DMS53 treated with DMSO at 0.1 percent for 48 hours (cell line): ENCODE measurements around the gene TP53.

Experiments used
- DNase-seq: peaks from one replicate; lab custom pipeline; 2025; ENCODE audit not compliant: unreplicated experiment; lab: John Stamatoyannopoulos, UW

The TP53 gene

DNA sequence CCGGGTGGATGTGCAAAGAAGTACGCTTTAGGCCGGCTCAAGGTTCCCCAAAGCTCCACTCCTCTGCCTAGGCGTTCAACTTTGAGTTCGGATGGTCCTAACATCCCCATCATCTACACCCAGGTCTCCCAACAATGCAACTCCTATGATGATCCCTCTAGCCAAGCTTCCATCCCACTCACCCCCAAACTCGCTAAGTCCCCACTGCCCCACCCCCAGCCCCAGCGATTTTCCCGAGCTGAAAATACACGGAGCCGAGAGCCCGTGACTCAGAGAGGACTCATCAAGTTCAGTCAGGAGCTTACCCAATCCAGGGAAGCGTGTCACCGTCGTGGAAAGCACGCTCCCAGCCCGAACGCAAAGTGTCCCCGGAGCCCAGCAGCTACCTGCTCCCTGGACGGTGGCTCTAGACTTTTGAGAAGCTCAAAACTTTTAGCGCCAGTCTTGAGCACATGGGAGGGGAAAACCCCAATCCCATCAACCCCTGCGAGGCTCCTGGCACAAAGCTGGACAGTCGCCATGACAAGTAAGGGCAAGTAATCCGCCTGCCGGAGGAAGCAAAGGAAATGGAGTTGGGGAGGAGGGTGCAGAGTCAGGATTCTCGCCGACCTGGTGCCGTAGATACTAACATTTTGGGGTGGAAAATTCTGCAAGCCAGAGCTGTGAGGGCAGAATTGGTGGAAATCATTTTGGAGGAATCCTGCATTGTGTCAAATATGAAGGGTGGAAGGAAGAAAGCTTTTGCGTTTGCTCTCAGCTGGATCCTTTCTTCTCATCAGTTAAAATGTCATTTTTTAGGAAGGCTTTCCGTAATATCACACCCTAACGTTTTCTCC, at the start of gene TP53:
TP53 (minus strand) TSS at position 419 of the 836 bp plus-strand sequence. CDS start 10,896 bp downstream, outside the sequence.
- DNase-seq: peak; percentile 97

DNA sequence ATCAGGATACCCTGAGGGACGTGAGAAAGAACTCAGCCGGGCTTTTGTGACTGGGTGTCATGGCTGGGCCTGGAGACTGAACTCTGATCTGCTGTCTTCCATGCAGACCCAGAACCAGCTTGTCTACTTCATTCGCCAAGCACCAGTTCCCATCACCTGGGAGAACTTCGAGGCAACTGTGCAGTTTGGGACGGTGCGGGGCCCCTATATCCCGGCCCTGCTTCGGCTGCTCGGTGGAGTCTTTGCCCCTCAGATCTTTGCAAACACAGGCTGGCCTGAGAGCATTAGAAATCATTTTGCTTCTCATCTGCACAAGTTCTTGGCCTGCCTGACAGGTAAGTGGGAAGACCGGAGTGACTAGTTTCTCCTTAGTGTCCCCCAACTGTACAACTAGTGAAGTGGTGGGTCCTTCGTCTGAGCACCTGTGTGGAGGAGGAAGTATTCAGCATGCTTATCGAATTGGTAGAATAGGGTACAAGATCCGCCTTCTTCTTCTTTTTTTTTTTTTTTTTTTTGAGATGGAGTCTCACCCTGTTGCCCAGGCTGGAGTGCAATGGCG, 45.8 kb upstream of the TP53 start:
- no peak for DNase-seq

DNA sequence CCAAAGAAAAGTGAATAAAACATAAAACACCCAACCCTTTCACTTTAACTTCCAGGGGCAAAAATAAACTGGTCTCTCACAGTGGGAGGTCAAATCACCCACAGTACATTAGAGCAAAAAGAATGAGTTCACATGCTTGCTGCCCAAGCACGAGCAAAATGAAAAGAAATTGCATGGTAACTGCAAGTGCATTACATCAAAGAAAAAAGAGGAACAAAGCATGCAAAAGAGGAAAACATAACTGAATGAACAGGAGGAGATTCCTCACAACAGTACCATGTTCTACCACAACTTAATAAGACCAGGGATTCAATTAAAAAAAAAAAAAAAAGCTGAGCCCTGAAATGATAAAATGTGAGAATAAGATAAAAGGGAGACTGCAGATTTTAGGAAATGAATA, 42.5 kb upstream of the TP53 start:
- DNase-seq: no peak

DNA sequence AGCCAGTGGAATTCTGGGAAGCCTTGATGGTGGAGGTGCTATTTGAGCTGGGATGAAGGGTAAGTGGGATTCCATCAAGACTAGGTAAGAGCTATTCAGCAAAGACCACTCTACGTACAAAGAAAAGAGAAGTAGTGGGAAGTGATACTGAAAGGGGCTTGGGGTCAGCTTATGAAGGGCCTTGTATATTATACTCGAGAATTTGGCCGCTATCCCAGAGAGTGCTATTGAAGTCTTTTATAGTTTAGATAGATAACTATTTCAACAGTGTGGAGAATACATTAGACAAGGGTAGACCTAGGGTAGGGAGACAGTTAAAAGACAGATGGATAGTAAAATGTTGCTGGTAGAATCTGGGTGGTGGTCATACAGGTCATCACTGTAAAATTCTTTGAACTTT, 40.6 kb upstream of the TP53 start:
- no peak for DNase-seq

DNA sequence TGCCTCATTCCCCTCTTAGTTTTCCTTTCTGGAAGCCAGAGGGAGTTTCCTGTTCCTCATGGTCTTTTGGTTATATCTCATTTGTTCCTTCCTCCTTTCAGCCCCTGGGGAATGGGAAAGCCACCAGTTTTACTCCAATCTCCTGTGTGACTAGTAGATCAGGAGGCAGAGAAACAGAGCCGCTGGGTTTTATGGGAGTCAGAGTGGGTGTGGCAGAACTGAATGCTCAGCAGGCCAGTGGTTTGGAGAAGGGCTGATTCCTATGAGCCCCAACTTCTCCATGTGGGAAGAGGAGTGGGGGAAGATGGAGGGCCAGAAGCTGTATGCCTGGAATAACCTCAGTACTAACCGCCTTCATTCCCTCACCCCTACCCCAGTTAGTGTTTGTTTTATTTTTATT, 34.3 kb upstream of the TP53 start:
- DNase-seq: no peak

DNA sequence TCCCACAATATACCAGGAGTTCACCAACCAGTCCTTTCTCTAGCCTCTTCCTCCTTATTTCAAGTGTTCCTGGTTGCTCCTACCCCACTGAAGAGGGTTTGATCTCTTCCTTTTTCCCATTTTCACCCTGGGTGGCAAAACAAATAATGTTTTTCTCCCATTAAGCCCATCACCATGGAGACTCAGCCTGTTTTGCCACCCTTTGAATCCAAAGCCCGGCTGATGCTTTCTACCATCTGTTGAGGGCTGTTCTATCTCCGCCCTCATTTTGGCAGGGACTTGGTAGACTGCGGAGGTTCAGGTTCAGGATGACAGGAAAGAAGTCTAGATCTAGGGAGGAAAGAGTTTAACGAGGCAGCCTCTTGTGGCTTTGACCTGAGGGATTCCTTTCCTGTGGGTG, 32.8 kb upstream of the TP53 start:
- DNase-seq: no peak

DNA sequence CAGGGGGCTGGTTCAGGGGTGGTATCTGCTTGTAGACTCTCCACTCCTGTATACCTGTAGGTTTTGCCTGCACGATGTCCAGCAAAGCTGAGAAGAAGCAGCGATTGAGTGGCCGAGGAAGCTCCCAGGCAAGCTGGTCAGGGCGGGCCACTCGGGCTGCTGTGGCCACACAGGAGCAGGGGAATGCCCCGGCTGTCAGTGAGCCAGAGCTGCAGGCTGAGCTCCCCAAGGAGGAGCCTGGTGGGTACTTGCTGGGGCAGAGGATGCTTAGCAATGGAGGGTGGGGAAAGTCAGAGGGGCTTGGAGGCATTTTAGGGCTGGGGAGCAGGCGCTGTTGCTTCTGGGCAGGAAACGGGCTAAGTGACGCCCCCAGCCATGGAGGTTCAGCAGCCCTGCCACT, 32.4 kb upstream of the TP53 start:
- no peak for DNase-seq

DNA sequence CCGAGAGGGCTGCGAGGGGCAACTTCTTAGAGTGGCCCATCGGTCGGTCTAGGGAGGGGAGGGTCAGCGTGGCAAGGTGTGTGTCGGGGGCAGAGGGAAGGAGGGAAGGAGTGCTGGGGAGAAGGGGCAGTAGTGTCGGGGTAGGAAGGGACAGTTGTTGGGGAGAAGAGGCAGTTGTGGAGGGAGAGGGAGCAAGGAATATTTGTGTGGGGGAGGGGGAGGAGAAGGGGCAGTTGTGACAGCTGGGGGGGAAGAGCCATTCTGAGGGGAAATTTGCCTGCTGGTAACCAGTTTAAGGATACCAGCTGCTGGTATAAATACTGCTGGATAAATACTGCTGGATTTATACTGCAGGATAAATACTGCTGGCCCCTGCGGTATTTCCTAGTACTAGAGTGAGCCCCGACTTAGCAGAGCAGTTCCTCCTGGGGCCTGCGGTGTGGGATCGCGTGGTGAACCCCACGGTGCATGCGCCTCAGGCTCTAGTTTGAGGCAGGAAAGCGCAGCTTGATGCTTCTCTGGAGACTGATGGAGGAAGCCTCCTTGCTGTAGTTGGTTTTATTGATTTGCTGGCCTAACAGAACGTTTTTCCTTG, 30.6 kb upstream of the TP53 start:
- DNase-seq: peak; percentile 56

DNA sequence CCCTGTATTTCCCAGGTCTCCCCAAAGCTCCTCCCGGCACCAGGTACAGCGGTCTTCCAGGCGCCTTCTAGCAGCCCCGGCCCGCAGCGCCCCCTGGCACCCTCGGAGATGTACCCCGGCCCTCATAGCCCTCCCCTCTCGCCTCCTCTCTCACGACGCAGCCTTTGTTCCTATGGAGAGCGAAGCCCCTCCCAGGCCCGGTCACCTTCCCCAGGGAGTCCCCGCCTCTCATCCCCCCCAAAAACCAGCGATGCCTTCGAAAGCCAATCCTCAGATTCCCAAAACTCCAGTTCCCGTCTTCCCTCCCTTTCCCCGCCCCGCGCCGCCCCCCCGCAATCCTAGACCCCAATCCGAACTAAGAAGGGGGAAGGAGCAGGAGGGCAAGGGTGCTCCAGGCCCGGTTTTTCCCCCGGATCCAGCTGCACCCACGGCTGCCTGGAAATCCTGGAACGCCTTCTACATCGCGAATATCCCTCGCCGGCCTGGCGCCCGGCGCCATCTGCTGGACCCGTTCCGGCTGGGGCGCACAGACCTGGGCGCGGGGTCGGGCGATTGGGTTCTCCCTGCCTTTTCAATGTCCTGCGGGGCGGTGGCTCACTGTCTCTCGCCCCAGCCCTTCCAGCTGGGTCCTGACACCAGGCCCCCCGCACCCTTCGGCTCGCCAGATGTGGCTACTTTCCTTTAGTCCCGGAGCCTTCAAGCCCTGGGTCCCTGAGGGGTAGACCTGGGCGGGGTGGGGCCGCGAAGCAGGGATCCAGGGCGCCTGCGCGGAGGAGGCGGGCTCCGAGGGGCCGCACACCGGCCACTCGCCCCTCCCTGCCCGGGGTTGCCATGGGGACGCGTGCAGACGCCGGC, 29.8 kb upstream of the TP53 start, which contains the start of gene DNAH2:
DNAH2 (plus strand) TSS at position 844 of the 855 bp plus-strand sequence. CDS start 1,991 bp downstream, outside the sequence.
- peak; percentile 82 for DNase-seq

DNA sequence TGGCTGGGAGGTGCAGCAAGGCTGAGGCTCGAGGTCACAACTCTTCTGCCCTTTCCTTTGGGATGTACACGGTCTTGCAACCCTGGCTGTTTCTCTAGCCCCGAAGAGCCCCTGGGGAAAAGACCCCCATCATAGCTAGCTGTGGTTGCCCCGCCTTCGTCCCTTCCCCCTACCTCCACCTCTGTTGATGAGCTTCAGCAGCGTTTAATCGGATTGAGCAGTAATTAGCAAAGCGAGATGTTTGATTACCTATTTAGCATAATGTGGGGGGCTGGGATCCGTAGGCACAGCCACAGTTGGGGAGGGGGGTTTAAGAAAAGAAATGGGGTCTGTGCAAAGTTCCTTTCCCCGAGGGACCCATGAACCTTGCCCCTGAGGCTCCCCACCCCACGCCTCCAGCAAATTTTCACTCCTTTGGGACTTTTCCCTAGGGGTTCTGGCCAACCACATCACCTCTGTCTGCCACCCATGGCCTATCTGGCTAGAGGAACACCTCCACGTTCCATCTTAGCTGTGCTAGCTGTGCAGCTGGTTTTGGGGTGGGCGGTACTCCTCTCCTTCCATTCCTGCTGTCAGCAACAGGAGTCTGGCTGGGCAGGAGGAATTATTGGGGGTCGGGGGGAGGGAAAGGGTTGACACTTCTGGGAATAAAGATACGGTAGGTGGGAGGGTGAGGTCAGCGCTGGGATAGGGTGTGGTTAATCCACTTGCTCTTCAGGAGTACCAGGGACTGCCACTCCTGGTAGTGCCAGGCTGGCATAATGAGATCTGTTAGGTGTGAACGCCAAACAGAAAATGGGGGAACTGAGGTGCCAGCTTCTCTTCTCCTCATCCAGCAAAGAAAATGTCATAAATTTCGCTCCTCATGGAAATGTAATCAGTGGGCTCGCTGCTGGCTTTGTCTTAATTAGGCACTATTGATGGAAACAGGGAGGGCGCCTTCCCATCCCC, 28.9 kb upstream of the TP53 start:
- DNase-seq: no peak

DNA sequence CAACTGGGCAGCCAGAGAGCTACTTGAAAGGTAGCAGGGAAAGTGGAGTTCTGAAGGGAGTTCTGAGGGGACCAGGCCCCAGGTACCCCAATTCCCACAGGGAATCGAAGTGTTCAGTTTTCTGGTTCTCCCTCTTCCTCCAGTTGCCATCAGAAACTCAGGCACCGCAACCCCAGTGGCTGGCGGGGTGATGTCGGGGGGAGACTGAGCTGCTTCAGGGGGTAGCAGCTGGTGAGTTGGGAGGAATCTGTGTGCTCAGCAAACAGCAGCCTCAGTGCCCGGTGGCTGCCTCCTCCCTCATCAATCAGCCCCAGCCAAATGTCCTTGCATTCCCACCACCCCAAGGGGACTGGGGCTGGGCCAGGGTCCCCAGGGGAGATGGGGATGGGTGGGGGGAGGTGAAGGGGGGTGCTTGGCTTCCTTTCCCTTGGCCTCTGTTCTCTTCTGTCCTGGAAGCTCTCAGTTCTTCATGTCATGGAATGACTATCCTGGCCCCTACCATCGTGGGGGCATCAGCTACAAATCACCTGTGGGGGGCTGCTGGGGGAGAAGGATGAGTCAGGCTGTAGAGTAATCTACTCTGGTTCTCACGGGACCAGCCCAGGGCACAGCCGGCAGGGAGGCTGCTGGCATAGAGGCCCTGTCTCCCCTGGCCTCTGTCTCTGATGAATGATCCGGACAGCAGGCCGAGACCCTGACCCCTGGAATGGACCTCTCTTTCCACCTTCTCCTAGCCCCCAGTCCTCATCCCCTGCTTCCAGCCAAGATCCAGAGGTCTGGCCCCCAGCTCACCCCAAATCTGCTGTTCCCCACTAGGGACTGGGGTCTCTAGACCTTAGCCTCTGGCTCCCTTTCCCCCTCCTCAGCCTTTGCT, 27.7 kb upstream of the TP53 start:
- DNase-seq: no peak

DNA sequence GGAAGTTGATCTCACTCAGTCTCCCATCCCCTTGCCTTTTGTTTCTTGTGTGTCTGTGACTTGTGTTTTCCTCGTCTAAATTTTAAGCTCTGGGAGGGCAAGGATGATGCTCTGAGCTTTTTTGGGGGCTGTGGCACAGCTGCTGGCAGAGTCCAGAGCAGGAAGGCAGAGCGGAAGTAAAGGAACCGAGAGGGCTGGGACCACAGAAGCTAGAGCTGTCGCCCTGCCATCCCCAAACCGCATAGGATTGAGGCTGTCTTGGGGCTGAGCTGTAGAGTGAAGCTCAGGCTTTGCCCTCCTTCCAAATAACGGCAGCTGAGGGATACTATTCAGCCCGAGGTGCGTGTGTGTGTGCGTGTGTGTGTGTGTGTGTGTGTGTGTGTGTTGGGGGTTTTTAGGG, 26.5 kb upstream of the TP53 start:
- DNase-seq: no peak

DNA sequence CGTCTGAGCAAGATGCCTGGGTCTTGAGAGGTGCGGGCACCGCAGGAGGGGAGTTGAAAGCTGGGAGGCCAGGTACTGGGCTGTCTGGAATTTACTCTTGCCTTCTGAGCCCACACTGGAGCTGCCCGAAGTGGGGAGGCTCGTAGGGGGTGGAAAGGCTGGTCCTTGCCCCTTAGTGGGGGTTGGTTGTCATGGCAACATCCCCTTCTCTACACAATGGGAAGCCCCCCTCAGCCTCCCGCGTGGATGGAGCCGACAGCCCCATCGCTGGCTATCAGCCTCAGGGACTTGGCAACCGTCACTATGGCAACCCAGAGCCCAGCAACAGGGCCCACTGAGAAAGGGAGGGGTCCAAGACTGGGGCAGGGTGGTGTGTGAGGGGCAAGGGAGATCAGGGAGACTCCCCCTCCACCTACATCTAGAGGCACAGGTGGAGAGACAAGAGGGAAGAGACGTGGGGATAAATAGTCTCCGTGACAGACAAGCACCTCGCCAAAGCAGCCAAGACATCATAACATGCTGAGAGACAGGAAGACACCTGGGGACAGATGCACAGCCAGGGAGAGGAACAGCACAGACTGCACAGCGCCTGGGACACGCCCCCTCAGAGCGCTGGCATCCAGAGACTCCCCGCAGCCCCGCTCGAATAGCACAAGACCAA, 25.0 kb upstream of the TP53 start:
- DNase-seq: peak; percentile 17

DNA sequence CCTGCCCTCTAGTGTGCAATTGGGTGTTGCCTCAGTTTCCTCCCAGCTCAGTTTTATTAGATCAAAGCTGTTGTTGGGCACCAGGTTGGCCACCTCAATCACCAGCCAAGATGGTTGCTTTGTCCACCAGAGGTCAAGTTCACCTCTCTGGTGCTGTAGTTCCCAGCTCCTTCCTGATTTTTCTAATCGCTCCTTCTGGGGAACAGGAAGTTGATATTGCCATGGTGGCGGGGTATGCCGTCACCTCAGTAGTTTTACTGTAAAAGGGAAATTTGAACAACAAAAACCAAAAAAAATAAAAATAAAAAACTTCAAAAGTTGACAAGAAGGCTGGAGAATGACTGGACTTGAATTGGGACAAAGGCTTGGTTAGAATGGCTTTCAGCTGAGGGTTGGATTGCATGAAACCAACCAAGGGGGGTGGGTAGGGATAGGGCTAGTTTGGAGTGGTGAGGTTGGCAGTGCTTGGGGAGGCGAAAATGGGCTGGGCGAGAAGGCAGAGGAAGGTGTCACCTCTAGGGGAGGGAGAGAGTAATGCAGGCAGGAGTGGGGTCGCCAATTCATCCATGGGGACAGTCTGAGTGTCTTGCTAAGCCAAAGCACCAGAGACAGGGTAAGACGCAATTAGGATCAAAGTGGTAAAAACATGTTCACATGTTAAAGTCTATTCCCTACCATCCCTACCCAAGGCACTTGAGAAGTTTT, 23.9 kb upstream of the TP53 start:
- DNase-seq: no peak

DNA sequence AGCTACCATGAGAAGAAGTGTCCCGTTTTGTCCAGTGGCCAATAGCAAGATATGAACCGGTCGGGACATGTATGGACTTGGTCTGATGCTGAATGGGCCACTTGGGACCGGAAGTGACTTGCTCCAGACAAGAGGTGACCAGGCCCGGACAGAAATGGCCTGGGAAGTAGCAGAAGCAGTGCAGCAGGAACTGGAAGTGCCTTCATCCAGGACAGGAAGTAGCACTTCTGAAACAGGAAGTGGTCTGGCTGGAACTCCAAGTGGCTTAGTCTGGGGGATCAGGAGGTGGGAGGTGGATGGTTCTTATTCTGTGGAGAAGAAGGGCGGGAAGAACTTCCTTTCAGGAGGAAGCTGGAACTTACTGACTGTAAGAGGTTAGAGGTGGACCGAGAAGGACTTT, 23.0 kb upstream of the TP53 start:
- DNase-seq: no peak

DNA sequence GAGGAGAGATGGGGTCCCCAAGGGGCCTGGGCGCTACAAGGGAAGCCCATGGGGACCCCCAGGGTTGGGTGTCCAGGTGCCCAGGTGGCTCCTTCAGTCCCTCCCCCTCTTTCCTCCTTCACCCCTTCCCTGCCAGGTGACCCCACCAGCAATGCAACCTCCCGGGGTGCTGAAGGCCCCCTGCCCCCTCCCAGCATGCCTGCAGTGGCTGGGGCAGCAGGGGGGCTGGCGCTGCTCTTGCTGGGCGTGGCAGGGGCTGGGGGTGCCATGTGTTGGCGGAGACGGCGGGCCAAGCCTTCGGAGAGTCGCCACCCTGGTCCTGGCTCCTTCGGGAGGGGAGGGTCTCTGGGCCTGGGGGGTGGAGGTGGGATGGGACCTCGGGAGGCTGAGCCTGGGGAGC, 21.7 kb upstream of the TP53 start:
- no peak for DNase-seq

DNA sequence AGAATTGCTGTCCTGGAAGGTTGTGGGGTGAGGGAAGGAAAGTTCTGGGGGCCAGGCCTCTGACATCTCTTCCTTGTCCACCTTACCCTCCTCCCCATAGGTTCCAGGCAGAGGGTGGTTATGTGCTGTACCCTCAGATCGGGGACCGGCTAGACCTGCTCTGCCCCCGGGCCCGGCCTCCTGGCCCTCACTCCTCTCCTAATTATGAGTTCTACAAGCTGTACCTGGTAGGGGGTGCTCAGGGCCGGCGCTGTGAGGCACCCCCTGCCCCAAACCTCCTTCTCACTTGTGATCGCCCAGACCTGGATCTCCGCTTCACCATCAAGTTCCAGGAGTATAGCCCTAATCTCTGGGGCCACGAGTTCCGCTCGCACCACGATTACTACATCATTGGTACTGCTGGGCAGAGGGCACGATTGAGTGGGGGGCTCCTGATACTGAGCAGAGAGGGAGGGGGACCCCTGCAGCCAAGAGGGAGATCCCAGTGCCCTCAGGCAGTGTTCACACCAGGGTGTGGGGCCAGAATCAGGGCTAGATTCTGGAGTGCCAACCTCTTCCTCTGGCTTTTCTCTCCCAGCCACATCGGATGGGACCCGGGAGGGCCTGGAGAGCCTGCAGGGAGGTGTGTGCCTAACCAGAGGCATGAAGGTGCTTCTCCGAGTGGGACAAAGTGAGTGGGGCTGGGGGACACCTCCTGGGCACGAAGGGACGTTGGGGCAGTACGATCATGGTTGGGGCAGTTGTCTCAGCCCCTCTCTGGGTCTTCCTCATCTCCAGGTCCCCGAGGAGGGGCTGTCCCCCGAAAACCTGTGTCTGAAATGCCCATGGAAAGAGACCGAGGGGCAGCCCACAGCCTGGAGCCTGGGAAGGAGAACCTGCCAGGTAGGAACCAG, 20.8 kb upstream of the TP53 start:
- no peak for DNase-seq
